ENCODE data around the gene ZNF420.

- TF ChIP-seq CTCF (IDR thresholded peaks at IDR 0.05) (no peak), ZFX (IDR thresholded peaks at IDR 0.05; ENCODE audit: borderline replicate concordance) (no peak)
Observed at GRCh38 chr19:37077934-37078716, at the start of gene ZNF420.

Measured in 22Rv1 (cell line).